Bronchial epithelial cell (primary cell): ENCODE data around the gene SDS. TPM values are rescaled to one million over a fixed set of nuclear protein-coding genes. Genes with fewer than 3 reads are reported as not detected.

Source experiments
- total RNA-seq: library from RNA; depleted of rRNA; stranded (reverse); fragments of >200 nt; gene quantifications from 2 replicates; pipeline ENCODE4 v1.2.1, GENCODE V29; 2014

The SDS gene
- total RNA-seq, 1 donor from 2014 or later, result not detected

Other genes with a start within 250 kb of the SDS start
- gene DDX54, start 218.4 kb downstream of the SDS start, total RNA-seq, result 31.4 and 40.5 TPM in 2 replicates
- gene RITA1, start 218.2 kb downstream of the SDS start, total RNA-seq, result 14.6 and 17.6 TPM in 2 replicates
- 9.0 and 11.3 TPM in 2 replicates for gene TPCN1, start 182.4 kb downstream of the SDS start, total RNA-seq
- gene SLC8B1, start 68.8 kb downstream of the SDS start, total RNA-seq, result 9.0 and 12.9 TPM in 2 replicates
- 6.8 and 8.8 TPM in 2 replicates for gene PLBD2, start 45.3 kb downstream of the SDS start, total RNA-seq
- gene SDSL, start 18.5 kb upstream of the SDS start, total RNA-seq, result 4.7 and 21.5 TPM in 2 replicates
- 0.26 and 0.77 TPM in 2 replicates for gene LHX5, start 68.0 kb upstream of the SDS start, total RNA-seq